IPS DF 6.9 (cell line): ENCODE results near the gene GP2.
"Not testable (repeated sequence)": the region's sequence is repeated elsewhere in the genome, so short reads cannot be mapped to it uniquely, and the experiment has no call there.

Experiments
- DNase-seq: peaks from one replicate; pipeline ENCODE4 v3.0.0-alpha.2; 2013; ENCODE audit warnings: low read depth, low spot score
- H3K27ac ChIP-seq: one replicate; pipeline ENCODE4 v1.5.1; 2013; ENCODE audit warnings: low read length, control low read depth
- H3K27me3 ChIP-seq: 2 replicates; pipeline ENCODE4 v1.6.1; 2013; ENCODE audit warnings: mild to moderate bottlenecking, low read length; ENCODE audit not compliant: control insufficient read depth, insufficient read depth
- H3K36me3 ChIP-seq: 2 replicates; pipeline ENCODE4 v1.6.1; 2013; ENCODE audit warnings: low read length; ENCODE audit not compliant: control insufficient read depth, insufficient read depth
- H3K4me1 ChIP-seq: 2 replicates; pipeline ENCODE4 v1.6.1; 2013; ENCODE audit warnings: low read length; ENCODE audit not compliant: control insufficient read depth, insufficient read depth
- H3K4me3 ChIP-seq: 2 replicates; pipeline ENCODE4 v1.5.1; 2013; ENCODE audit warnings: mild to moderate bottlenecking, low read length
- H3K9me3 ChIP-seq: 2 replicates; pipeline ENCODE4 v1.6.1; 2013; ENCODE audit warnings: low read length, inconsistent platforms; ENCODE audit not compliant: control insufficient read depth, insufficient read depth
- WGBS: extraction: QIAGEN DNeasy Blood & Tissue Kit; methylation state at CpG from one replicate; pipeline ENCODE4 v1.1.7; 2013; ENCODE audit warnings: mixed read lengths, missing lambda C conversion rate; ENCODE audit not compliant: insufficient read length, insufficient coverage; 5-methylcytosine and 5-hydroxymethylcytosine counted together

The GP2 gene

DNA sequence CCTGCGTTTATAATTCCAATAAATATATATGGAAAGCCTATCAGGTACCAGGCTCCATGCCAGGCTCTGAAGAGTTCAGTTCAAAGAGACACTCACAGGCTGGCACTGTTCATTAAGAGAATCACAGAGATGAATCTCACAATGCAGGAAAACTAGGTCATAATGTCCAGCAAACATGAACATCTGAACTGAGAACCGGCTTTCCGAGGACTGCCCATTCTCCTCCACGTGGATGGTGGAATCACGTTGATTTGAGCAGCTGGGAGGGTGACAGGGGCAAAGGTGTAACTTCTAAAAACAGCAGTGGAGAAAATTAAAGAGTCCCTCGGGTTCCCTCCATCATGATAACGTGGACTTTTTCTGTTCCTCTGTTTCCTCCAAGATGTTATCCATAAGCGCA, 10.2 kb downstream of the GP2 start:
- no peaks in the 10 kb centered on the region for H3K36me3 ChIP-seq
- no peaks in the 10 kb centered on the region for H3K4me1 ChIP-seq
- no peak overlapping the region for H3K4me3 ChIP-seq
- no peak overlapping the region for H3K27ac ChIP-seq
- no peaks in the 10 kb centered on the region for H3K9me3 ChIP-seq
- WGBS: 100% methylated on average over 1 of the region's 8 CpGs
- H3K27me3 ChIP-seq: no peaks in the 10 kb centered on the region
- no peak for DNase-seq

DNA sequence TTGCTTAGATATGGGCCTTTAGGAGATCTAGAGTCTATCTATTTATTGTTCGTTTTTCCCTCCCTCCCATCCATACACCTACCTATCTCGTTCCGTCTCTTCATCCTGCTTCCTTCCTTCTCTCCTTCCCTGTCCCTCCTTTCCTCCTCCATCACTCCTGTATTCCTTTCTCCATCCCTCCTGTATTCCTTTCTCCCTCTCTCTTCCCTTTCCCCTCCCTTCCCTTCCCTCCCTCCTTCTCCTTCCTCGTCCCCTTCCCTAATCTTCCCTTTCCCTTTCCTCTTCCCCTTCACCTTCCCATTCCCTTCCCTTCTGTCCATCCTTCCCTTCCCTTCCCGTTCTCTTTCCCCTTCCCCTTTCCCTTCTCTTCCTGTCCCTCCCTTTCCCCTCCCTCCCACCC, 10.6 kb downstream of the GP2 start:
- no peaks in the 10 kb centered on the region for H3K27me3 ChIP-seq
- H3K4me1 ChIP-seq: no peaks in the 10 kb centered on the region
- WGBS: 100% methylated on average over 5 of the region's 5 CpGs
- no peak overlapping the region for H3K27ac ChIP-seq
- no peaks in the 10 kb centered on the region for H3K36me3 ChIP-seq
- no peak overlapping the region for H3K4me3 ChIP-seq
- H3K9me3 ChIP-seq: no peaks in the 10 kb centered on the region
- DNase-seq: no peak

DNA sequence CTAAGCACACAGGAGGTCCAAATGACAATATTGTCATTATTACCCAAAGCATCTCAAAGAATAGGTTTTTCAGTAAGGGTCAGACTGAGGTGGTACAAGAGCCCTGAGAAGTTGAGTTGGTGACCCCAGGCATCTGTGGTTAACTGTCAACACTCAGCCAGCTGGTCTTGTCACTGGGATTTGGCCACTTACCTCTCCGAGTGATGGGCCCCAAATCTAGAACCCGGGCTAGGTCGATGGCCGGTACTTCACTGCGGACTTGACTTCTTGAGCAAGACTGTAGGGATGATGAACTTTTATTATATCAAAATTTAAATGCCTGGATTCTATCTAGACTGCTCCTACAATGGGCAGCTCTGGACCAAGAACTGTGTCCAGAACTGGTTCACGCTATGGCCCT, 11.5 kb downstream of the GP2 start:
- no peaks in the 10 kb centered on the region for H3K9me3 ChIP-seq
- no peak for DNase-seq
- H3K27ac ChIP-seq: no peak overlapping the region
- WGBS: no CpG with 5 or more reads among the region's 6 CpGs
- H3K27me3 ChIP-seq: no peaks in the 10 kb centered on the region
- H3K36me3 ChIP-seq: no peaks in the 10 kb centered on the region
- no peak overlapping the region for H3K4me3 ChIP-seq
- no peaks in the 10 kb centered on the region for H3K4me1 ChIP-seq

DNA sequence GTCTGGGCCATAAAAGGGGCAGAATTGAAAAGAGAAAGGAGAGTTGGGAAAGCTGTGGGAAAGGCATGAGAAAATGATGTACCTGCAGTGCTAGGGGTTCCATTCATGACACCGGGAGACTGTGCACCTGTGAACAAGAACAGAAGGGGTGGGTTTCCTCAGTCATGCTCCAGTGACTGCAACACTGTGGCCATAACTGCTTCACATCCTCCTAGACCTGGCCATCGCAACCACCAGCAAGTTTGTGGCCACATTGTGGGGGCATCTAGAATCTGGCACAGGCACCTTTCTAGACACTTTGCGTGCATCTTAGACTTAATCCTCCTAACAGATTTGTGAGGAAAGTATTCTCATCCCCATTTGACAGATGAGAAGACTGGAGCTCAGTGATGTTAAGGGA, 12.7 kb downstream of the GP2 start:
- WGBS: no CpG with 5 or more reads among the region's 3 CpGs
- Histone ChIP-seq H3K27me3 (no peaks in the 10 kb centered on the region), H3K4me3 (no peak overlapping the region), H3K36me3 (no peaks in the 10 kb centered on the region), H3K9me3 (no peaks in the 10 kb centered on the region), H3K27ac (no peak overlapping the region), H3K4me1 (no peaks in the 10 kb centered on the region)
- DNase-seq: no peak

DNA sequence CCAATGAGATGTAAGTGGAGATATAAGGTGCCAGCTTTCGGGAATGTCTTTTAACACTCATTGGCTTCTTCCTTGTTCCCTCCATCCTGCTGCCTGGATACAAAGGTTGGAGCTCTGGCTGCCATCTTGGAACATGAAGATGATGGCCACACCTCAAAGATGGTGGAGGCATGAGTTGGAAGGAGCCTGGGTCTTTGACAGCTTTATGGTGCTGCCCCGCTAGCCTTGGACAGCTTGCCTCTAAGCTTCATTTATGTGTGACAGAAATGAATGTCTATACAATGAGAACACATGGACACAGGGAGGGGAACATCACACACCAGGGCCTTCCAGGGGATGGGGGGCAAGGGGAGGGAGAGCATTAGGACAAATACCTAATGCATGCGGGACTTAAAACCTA, 13.6 kb downstream of the GP2 start:
- no peak for DNase-seq
- H3K36me3 ChIP-seq: no peaks in the 10 kb centered on the region
- H3K4me3 ChIP-seq: no peak overlapping the region
- H3K9me3 ChIP-seq: no peaks in the 10 kb centered on the region
- H3K27ac ChIP-seq: no peak overlapping the region
- WGBS: no CpG with 5 or more reads among the region's 3 CpGs
- H3K27me3 ChIP-seq: no peaks in the 10 kb centered on the region
- no peaks in the 10 kb centered on the region for H3K4me1 ChIP-seq

DNA sequence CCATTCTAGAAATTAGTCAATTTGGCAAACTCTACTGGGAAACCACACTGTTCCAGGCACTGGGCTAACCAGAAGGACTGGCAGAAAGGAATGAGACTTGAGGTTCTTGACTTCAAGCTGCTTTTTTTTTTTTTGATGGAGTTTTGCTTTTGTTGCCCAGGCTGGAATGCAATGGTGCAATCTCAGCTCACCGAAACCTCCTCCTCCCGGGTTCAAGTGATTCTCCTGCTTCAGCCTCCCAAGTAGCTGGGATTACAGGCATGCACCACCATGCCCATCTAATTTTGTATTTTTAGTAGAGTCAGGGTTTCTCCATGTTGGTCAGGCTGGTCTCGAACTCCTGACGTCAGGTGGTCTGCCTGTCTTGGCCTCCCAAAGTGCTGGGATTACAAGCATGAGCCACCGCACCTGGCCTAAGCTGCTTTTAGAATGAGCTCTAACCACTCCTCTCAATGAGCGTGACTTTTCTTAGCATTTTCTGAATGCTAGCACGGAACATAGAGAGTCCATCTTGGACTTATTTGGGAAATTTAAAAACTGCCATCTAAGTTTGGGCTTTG, 14.7 kb downstream of the GP2 start:
- H3K4me1 ChIP-seq, DNase-seq, H3K4me3 ChIP-seq, H3K9me3 ChIP-seq, H3K27ac ChIP-seq, H3K27me3 ChIP-seq, H3K36me3 ChIP-seq: not testable (repeated sequence)
- no CpG with 5 or more reads among the region's 7 CpGs for WGBS

DNA sequence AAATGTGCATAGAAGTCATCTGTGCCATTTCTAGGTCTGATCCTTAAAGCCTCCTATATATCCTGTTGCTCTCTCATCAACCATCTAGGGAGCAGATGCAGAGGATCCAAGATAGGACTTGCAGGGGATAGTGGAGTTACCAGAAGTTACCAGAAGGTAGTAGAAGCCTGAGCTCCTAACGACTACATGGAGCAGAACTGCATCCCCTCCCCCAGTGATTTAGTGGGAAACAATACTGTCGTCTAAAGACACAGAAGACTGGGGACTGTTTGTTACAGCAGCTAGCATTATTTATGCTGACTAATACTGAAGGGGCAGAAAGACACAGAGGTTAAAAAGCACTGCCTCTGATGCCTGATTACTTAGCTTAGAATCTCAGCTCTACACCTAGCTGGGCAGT, 15.8 kb downstream of the GP2 start:
- DNase-seq: no peak
- Histone ChIP-seq H3K27ac (no peak overlapping the region), H3K4me3 (no peak overlapping the region), H3K9me3 (no peaks in the 10 kb centered on the region), H3K4me1 (no peaks in the 10 kb centered on the region), H3K27me3 (no peaks in the 10 kb centered on the region), H3K36me3 (no peaks in the 10 kb centered on the region)
- WGBS: no CpG with 5 or more reads among the region's 2 CpGs

DNA sequence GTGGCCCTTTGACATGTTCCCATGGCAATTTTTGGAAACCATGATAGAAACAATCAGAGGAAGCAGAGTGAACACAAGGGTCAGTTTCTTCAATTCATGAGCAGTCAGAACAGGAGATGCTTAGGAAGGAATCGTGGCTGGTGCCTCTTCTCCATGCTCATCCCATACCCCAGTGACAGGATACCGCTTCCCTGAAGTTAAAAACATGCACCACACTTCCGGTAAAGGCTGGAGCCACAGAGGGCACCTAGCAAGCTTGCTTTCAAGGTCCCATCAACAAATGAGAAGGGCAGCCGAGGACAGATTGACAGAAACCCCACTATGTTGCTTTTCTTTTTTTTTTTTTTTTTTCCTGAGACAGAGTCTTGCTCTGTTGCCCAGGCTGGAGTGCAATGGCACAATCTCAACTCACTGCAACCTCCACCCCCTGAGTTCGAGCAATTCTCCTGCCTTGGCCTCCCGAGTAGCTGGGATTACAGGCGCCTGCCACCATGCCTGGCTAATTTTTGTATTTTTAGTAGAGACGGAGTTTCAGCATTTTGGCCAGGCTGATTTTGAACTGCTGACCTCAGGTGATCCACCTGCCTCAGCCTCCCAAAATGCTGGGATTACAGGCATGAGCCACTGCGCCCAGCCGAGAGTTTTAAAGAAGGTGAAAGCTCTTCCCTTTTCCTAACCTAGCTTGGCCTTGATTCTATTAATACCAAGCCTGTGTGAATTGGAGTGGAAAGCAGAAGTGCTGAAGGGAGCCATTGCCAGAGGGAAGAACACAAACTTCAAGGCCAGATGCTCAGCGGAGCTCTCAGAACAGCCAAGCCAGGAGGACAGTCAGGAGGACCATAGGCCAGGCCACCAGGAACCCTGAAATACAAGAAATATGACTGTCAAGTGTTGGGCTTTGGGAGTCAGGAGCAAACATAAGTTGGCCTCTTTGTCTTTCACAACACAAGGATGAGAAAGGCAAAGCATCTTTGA, 16.6 kb downstream of the GP2 start:
- Histone ChIP-seq H3K36me3 (no peaks in the 10 kb centered on the region), H3K4me1 (no peaks in the 10 kb centered on the region), H3K9me3 (no peaks in the 10 kb centered on the region), H3K27ac (no peak overlapping the region), H3K27me3 (no peaks in the 10 kb centered on the region), H3K4me3 (no peak overlapping the region)
- WGBS: no CpG with 5 or more reads among the region's 11 CpGs
- DNase-seq: no peak

DNA sequence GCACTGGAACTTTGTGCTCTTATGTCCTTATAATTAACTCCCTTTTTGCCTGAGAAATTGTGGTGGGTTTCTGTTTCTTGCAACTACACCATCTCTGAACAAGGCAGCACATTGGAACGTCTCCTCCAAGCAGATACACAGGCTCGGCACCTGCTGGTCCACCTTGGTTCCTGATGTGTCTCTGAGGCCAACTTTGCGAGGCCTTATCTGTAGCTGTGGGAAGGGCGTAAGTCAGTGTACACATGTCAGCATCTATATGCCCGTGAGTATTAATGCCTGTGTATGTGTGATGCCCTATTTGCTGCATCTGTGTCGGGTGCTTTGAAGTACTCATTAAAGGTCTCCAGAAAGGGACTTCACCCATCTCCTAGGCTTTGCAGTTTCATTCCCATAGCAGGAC, 17.5 kb downstream of the GP2 start:
- Histone ChIP-seq H3K27me3 (no peaks in the 10 kb centered on the region), H3K4me1 (no peaks in the 10 kb centered on the region), H3K27ac (no peak overlapping the region), H3K9me3 (no peaks in the 10 kb centered on the region), H3K4me3 (no peak overlapping the region), H3K36me3 (no peaks in the 10 kb centered on the region)
- WGBS: no CpG with 5 or more reads among the region's 6 CpGs
- no peak for DNase-seq

DNA sequence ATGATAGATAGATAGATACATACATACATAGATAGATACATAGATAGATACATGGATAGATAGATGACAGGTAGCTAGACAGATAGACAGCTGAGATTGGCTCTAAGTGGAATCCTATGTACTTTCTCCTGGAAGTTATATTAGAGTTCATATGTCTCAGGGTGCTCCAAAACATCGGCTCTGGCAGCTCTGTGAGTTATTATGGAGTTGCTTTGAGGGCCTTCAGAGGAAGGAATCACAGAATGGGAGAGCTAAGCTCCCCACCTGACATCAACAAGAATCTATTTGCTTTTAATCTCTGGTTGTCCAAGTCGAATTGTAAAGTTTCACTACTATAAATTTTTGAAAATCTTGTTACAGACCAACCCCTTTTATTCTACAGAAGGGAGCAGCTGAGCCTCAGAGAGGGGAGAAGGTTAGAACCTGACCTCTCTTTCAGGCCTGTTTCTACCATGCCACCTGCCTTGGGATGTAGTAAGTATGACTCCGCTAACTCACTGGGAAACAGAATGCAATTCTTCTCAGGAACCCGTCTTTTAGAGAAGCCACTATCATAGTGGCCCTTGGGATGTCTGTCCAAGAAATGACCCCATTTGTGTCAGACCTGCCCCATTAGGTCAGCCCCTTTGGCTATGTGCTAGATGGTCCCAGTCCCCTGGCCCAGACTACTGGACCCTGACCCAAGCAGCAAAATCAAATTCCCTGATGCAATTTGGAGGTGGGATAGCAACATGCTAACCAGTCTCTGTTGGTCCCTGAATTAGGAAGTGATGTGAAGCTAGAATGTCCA, 18.3 kb downstream of the GP2 start:
- no peak overlapping the region for H3K27ac ChIP-seq
- H3K4me1 ChIP-seq: no peaks in the 10 kb centered on the region
- no CpG with 5 or more reads among the region's 4 CpGs for WGBS

More for the DNA sequence above, 18.3 kb downstream of the GP2 start:
- H3K4me3 ChIP-seq: no peak overlapping the region
- no peaks in the 10 kb centered on the region for H3K36me3 ChIP-seq
- H3K9me3 ChIP-seq: no peaks in the 10 kb centered on the region
- H3K27me3 ChIP-seq: no peaks in the 10 kb centered on the region
- no peak for DNase-seq
